Heart left ventricle (tissue), 13 donors: ENCODE results near the gene DEPP1.

Source experiments
- POLR2A ChIP-seq, 2 donors: fragments of 450-650 bp; IDR thresholded peaks; one replicate each; pipeline ENCODE4 v1.6.1; 2017; ENCODE audit warnings: antibody characterized with exemption in 2 of 2, mild to moderate bottlenecking in 2 of 2, moderate library complexity in 2 of 2
- TF ChIP-seq, protein P1 (sequence below), 12 donors: fragments of 200-600 bp; sonication (generic) in 4 of 12; IDR thresholded peaks; one replicate each; pipeline versions ENCODE4 v1.5.0 to v1.8.0; 2018 to 2022; ENCODE audit warnings: antibody characterized with exemption in 12 of 12, mild to moderate bottlenecking in 5 of 12
- donor health status: ischemic (EF 13 %, LVEDD 7.1; RV severe dilation, severe dysfunction).
- donor health status: DM: no; HTN: yes; CAD: no.
- donor health status: DM: no; HTN: no; CAD: no.
- donor health status: ischemic (EF 25% LVEDD 6.9; RV normal size, moderate dysfunction).
- donor health status: ischemic (EF 25% LVEDD 5.7; RV mildly dilated, moderate dysfunction).
- donor health status: ischemic (EF 35%, LVEDD 5.7; RV mildly dilated, moderate dysfunction).
- donor health status: nonischemic (EF 11% LVEDD 7.7; RV severe dilation, severe dysfunction).
- donor health status: DM: yes; HTN: yes; CAD: no.
- donor health status: PGD.
- donor health status: ischemic (EF 29% LVEDD 5.4; RV normal size, mild dysfunction).
- donor health status: nonischemic (EF 23%, LVEDD 6.1; RV moderate dilation, normal function).

DNA sequence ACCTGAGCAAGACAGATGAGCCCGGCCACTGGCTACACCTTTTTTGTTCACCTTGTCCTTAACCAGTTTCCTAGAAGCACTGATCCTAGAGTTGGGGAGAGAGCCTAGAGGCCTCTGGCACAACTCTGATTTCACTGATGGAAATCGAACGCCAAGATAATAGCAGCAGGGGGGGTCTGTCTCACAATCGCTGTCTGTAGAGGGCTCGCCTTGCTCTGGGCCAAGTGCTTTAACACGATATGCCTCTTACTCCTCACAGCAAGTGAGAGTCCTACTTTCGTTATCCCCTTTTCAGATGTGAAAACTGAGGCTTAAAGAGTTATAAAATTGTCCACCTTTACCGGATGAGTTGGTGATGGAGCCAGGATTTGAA, 18.5 kb downstream of the DEPP1 start:
- TF ChIP-seq, protein P1, sequence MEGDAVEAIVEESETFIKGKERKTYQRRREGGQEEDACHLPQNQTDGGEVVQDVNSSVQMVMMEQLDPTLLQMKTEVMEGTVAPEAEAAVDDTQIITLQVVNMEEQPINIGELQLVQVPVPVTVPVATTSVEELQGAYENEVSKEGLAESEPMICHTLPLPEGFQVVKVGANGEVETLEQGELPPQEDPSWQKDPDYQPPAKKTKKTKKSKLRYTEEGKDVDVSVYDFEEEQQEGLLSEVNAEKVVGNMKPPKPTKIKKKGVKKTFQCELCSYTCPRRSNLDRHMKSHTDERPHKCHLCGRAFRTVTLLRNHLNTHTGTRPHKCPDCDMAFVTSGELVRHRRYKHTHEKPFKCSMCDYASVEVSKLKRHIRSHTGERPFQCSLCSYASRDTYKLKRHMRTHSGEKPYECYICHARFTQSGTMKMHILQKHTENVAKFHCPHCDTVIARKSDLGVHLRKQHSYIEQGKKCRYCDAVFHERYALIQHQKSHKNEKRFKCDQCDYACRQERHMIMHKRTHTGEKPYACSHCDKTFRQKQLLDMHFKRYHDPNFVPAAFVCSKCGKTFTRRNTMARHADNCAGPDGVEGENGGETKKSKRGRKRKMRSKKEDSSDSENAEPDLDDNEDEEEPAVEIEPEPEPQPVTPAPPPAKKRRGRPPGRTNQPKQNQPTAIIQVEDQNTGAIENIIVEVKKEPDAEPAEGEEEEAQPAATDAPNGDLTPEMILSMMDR (IDR thresholded peaks at IDR 0.05): no peak
- TF ChIP-seq POLR2A (IDR thresholded peaks at IDR 0.05): no peak
